ENCODE data around the gene CRB1. TPM values are rescaled to one million over a fixed set of nuclear protein-coding genes. Genes with fewer than 3 reads are reported as not detected.

Gene CRB1
- total and polyA plus RNA-seq, 9 of the 15 experiments (the other 6 are each of a cell fraction or from before 2014, with no cell fraction given): 0.04 to 0.10 TPM; not detected in 7

GRCh38 chr1:197306381-197307062 lies 38.5 kb downstream of the CRB1 start:
- Histone ChIP-seq H3K4me1 (replicated peaks in 1 of 2; ENCODE audit: control insufficient read depth in 2 of 2, insufficient read depth in 2 of 2, low read length in 2 of 2) (no peaks in the 10 kb centered on the region), H3K27me3 (ENCODE audit: control insufficient read depth in 2 of 2, insufficient read depth in 2 of 2, low read length in 2 of 2) (no peaks in the 10 kb centered on the region), H3K9me1 (ENCODE audit: control insufficient read depth, insufficient read depth, low read length) (no peaks in the 10 kb centered on the region), H3K4me2 (ENCODE audit: insufficient read depth, low read length) (no peak overlapping the region), H3K9me3 (replicated peaks; ENCODE audit: control insufficient read depth, insufficient read depth, low read depth, low read length) (no peaks in the 10 kb centered on the region), H3K27ac (ENCODE audit: extremely low read depth, low read depth, low read length) (no peak overlapping the region), H4K20me1 (replicated peaks; ENCODE audit: control insufficient read depth, insufficient read depth, low read length) (no peaks in the 10 kb centered on the region), H2AFZ (ENCODE audit: low read depth, low read length) (no peak overlapping the region), H3K4me3 (no peak overlapping the region), H3K9ac (ENCODE audit: insufficient read depth in 1 of 2, low read depth in 2 of 2, low read length in 2 of 2) (no peak overlapping the region), H3K79me2 (ENCODE audit: control insufficient read depth, insufficient read depth, low read length) (no peaks in the 10 kb centered on the region), H3K36me3 (ENCODE audit: control insufficient read depth, insufficient read depth, low read length) (no peaks in the 10 kb centered on the region)
- in situ Hi-C loops (cut with MboI) (no loop called here), intact Hi-C loops (cut with micrococcal nuclease) (no loop called here)
- FAIRE-seq (no peak), ATAC-seq (no peak), DNase-seq (ENCODE audit: extremely low read depth in 1 of 4, low spot score in 3 of 4) (no peak)
- no peak for TF ChIP-seq ZBTB1 (CRISPR knock-in tag; IDR thresholded peaks at IDR 0.05; ENCODE audit: borderline replicate concordance, low read depth)
- TF ChIP-seq SIN3A (IDR thresholded peaks at IDR 0.05; ENCODE audit: borderline replicate concordance in 2 of 2, control insufficient read depth in 1 of 2, low read depth in 2 of 2, low read length in 2 of 2): no peak
- no peak for TF ChIP-seq CBFB (CRISPR knock-in tag; IDR thresholded peaks at IDR 0.05)
- no peak for TF ChIP-seq DLX4 (CRISPR knock-in tag; IDR thresholded peaks at IDR 0.05)
- no peak for TF ChIP-seq MITF (IDR thresholded peaks at IDR 0.05)
- TF ChIP-seq KLF6 (CRISPR knock-in tag; IDR thresholded peaks at IDR 0.05; ENCODE audit: borderline replicate concordance): no peak
- TF ChIP-seq COPS2 (conservative IDR thresholded peaks at IDR 0.05): no peak
- no peak for TF ChIP-seq FOXA3 (CRISPR knock-in tag; conservative IDR thresholded peaks at IDR 0.05 in 1 of 2, IDR thresholded peaks at IDR 0.05 in 1 of 2)
- TF ChIP-seq MYNN (IDR thresholded peaks at IDR 0.05): no peak
- no peak for TF ChIP-seq MYNN (CRISPR knock-in tag; IDR thresholded peaks at IDR 0.05)
- no peak for TF ChIP-seq NKRF (IDR thresholded peaks at IDR 0.05; ENCODE audit: borderline replicate concordance)
- TF ChIP-seq ZNF280B (CRISPR knock-in tag; IDR thresholded peaks at IDR 0.05): no peak
- CTCF ChIA-PET (ENCODE audit: low intra/inter-chr PET ratio): interaction anchor here (0.5 kb wide), 1 partner anchor 1739 kb away, joined by 3 read pairs; no protein-coding TSS in a partner anchor
- no TSS peak for BruUV-seq (replicated peaks)
- 2% methylated on average over 2 of the region's 2 CpGs for WGBS (ENCODE audit: insufficient coverage, low coverage, missing lambda C conversion rate)
- POLR2A ChIA-PET: no interaction called here
